ENCODE data around the gene RASEF. TPM values are rescaled to one million over a fixed set of nuclear protein-coding genes. Genes with fewer than 3 reads are reported as not detected.

Gene RASEF
- total RNA-seq, 3 donors from 2014 or later, result 17.2 to 40.7 (median 37.6) TPM

- DNase-seq (peak; percentile 73 to 80 (median 80)), ATAC-seq (peak; percentile 93)
- H3K36me3 ChIP-seq (ENCODE audit: low read depth), result no peaks in the 10 kb centered on the region
- peaks cover 19% of the 10 kb centered on the region for H3K4me1 ChIP-seq (ENCODE audit: low read depth)
- intact Hi-C loops (cut with DNase I, micrococcal nuclease), result no loop called here
- H3K4me3 ChIP-seq, result no peak overlapping the region
- no peak for TF ChIP-seq CTCF (IDR thresholded peaks at IDR 0.05)
- H3K9me3 ChIP-seq, result no peaks in the 10 kb centered on the region
Measured at GRCh38 chr9:82987370-82988189, 75.4 kb downstream of the RASEF start.

GRCh38 chr9:82981552-82981951 lies 81.4 kb downstream of the RASEF start:
- Histone ChIP-seq H3K9me3 (no peaks in the 10 kb centered on the region), H3K4me3 (no peak overlapping the region), H3K36me3 (ENCODE audit: low read depth) (no peaks in the 10 kb centered on the region), H3K4me1 (ENCODE audit: low read depth) (no peaks in the 10 kb centered on the region)
- TF ChIP-seq CTCF (IDR thresholded peaks at IDR 0.05), result no peak
- ATAC-seq (no peak), DNase-seq (no peak)
- intact Hi-C loops (cut with DNase I, micrococcal nuclease), result no loop called here

GRCh38 chr9:82975176-82975575 lies 87.8 kb downstream of the RASEF start:
- no peak for TF ChIP-seq CTCF (IDR thresholded peaks at IDR 0.05)
- ATAC-seq (no peak), DNase-seq (no peak)
- no peaks in the 10 kb centered on the region for H3K9me3 ChIP-seq
- no peaks in the 10 kb centered on the region for H3K4me1 ChIP-seq (ENCODE audit: low read depth)
- H3K4me3 ChIP-seq, result no peak overlapping the region
- no peaks in the 10 kb centered on the region for H3K36me3 ChIP-seq (ENCODE audit: low read depth)
- intact Hi-C loops (cut with DNase I, micrococcal nuclease), result no loop called here

- DNase-seq (peak in 2 of 3 donors; percentile 32 to 59), ATAC-seq (peak; percentile 96)
- no peak for TF ChIP-seq CTCF (IDR thresholded peaks at IDR 0.05)
- no peaks in the 10 kb centered on the region for H3K9me3 ChIP-seq
- H3K4me1 ChIP-seq (ENCODE audit: low read depth), result no peaks in the 10 kb centered on the region
- intact Hi-C loops (cut with DNase I, micrococcal nuclease), result no loop called here
- no peak overlapping the region for H3K4me3 ChIP-seq
- no peaks in the 10 kb centered on the region for H3K36me3 ChIP-seq (ENCODE audit: low read depth)
Measured at GRCh38 chr9:82972446-82972845, 90.5 kb downstream of the RASEF start.

- H3K9me3 ChIP-seq, result no peaks in the 10 kb centered on the region
- no peak for DNase-seq
Measured at GRCh38 chr9:82970359-82970758, 92.6 kb downstream of the RASEF start.

More at GRCh38 chr9:82970359-82970758, 92.6 kb downstream of the RASEF start:
- no peaks in the 10 kb centered on the region for H3K4me1 ChIP-seq (ENCODE audit: low read depth)
- TF ChIP-seq CTCF (IDR thresholded peaks at IDR 0.05), result no peak
- intact Hi-C loops (cut with DNase I, micrococcal nuclease), result no loop called here
- H3K4me3 ChIP-seq, result no peak overlapping the region
- no peak for ATAC-seq
- no peaks in the 10 kb centered on the region for H3K36me3 ChIP-seq (ENCODE audit: low read depth)

Measured in mucosa of descending colon (tissue), 3 donors.